Measurements from ENCODE around the gene RNF44. TPM values are rescaled to one million over a fixed set of nuclear protein-coding genes. Genes with fewer than 3 reads are reported as not detected.

The RNF44 gene
- total and polyA plus RNA-seq, 2 of the 13 experiments (the other 11 are each of a cell fraction or from before 2014, with no cell fraction given), result 9.2 to 16.8 TPM

GRCh38 chr5:176541338-176542134 is 4.3 kb upstream of the RNF44 start:
- Histone ChIP-seq H3K9me3 (ENCODE audit: low read length) (no peaks in the 10 kb centered on the region), H3K4me3 (replicated peaks in 1 of 3; ENCODE audit: insufficient read depth in 1 of 3, low read depth in 2 of 3, low read length in 3 of 3) (peak overlapping the region in 2 of 3 experiments; percentile 67 to 77; a peak in 4 of 6 replicates), H3K9ac (ENCODE audit: insufficient read depth, low read depth, low read length) (peak overlapping the region; percentile 74), H3K27ac (ENCODE audit: extremely low read length, insufficient read depth, low read length) (peak overlapping the region; percentile 13), H3K4me1 (ENCODE audit: insufficient read depth, low read length) (peaks cover 71% of the 10 kb centered on the region), H3K27me3 (ENCODE audit: control insufficient read depth in 1 of 2, insufficient read depth in 2 of 2, low read length in 2 of 2) (no peaks in the 10 kb centered on the region; a peak in 1 of 5 replicates), H4K20me1 (ENCODE audit: insufficient read depth, low read length) (no peaks in the 10 kb centered on the region), H3K36me3 (replicated peaks in 1 of 2; ENCODE audit: control insufficient read depth in 1 of 2, insufficient read depth in 2 of 2, low read length in 2 of 2) (no peaks in the 10 kb centered on the region), H3K79me2 (ENCODE audit: insufficient read depth, low read length) (peaks cover under 1% of the 10 kb centered on the region), H2AFZ (ENCODE audit: low read length) (peak overlapping the region; percentile 37), H3K4me2 (ENCODE audit: low read depth, low read length) (peak overlapping the region; percentile 93)
- intact Hi-C loops (cut with micrococcal nuclease; ENCODE audit: unreplicated experiment) (no loop called here), in situ Hi-C loops (cut with HindIII; ENCODE audit: extremely low pct_ligation_motif_present, low pct_unique_long_range_greater_than_20kb) (loop anchor here (25.0 kb wide), 1 partner anchor 821 kb away; the partner anchor contains the start of genes LMAN2 and RGS14)
- DNase-seq (ENCODE audit: low spot score), result peak; percentile 65
- POLR2A ChIA-PET, result interaction anchor here (0.6 kb wide), 1 partner anchor 102 kb away, joined by 3 read pairs; no protein-coding TSS in a partner anchor
- ATAC-seq, result peak; percentile 13
- 30% methylated on average over 7 of the region's 12 CpGs for WGBS (ENCODE audit: low lambda C conversion rate)
- no TSS peak for BruUV-seq (replicated peaks)
- CTCF ChIA-PET (ENCODE audit: low intra/inter-chr PET ratio, low total read pairs), result no interaction called here
- peak; percentile 39 for FAIRE-seq
- TF ChIP-seq, protein P1, sequence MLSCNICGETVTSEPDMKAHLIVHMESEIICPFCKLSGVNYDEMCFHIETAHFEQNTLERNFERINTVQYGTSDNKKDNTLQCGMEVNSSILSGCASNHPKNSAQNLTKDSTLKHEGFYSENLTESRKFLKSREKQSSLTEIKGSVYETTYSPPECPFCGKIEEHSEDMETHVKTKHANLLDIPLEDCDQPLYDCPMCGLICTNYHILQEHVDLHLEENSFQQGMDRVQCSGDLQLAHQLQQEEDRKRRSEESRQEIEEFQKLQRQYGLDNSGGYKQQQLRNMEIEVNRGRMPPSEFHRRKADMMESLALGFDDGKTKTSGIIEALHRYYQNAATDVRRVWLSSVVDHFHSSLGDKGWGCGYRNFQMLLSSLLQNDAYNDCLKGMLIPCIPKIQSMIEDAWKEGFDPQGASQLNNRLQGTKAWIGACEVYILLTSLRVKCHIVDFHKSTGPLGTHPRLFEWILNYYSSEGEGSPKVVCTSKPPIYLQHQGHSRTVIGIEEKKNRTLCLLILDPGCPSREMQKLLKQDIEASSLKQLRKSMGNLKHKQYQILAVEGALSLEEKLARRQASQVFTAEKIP (CRISPR knock-in tag; IDR thresholded peaks at IDR 0.05; ENCODE audit: borderline replicate concordance), result no peak
- TF ChIP-seq ZNF781 (CRISPR knock-in tag; IDR thresholded peaks at IDR 0.05; ENCODE audit: borderline replicate concordance, not compliant biosample characterization) (no peak), SP1 (IDR thresholded peaks at IDR 0.05) (no peak), SP1 (CRISPR knock-in tag; IDR thresholded peaks at IDR 0.05) (0 out of 2 replicates have a peak, but pooled peaks have one; percentile 32), ZNF563 (CRISPR knock-in tag; IDR thresholded peaks at IDR 0.05) (peak; percentile 59; the same call in 1 of the 2 replicates), ELF3 (CRISPR knock-in tag; IDR thresholded peaks at IDR 0.05) (0 out of 2 replicates have a peak, but pooled peaks have one; percentile 43), TBX2 (CRISPR knock-in tag; IDR thresholded peaks at IDR 0.05; ENCODE audit: borderline replicate concordance) (0 out of 2 replicates have a peak, but pooled peaks have one; percentile 7), ZNF256 (CRISPR knock-in tag; conservative IDR thresholded peaks at IDR 0.05) (0 out of 2 replicates have a peak, but pooled peaks have one; percentile 35), GABPB1 (CRISPR knock-in tag; IDR thresholded peaks at IDR 0.05) (peak; percentile 36; the same call in 1 of the 2 replicates), NFKB2 (CRISPR knock-in tag; IDR thresholded peaks at IDR 0.05; ENCODE audit: borderline replicate concordance) (peak; percentile 75; the same call in 1 of the 2 replicates), ZNF777 (CRISPR knock-in tag; IDR thresholded peaks at IDR 0.05) (0 out of 2 replicates have a peak, but pooled peaks have one; percentile 57), RNF2 (conservative IDR thresholded peaks at IDR 0.05; ENCODE audit: low read depth) (no peak), KDM2A (CRISPR knock-in tag; IDR thresholded peaks at IDR 0.05; ENCODE audit: borderline replicate concordance, low read depth) (0 out of 2 replicates have a peak, but pooled peaks have one; percentile 33), HOXD1 (CRISPR knock-in tag; IDR thresholded peaks at IDR 0.05) (0 out of 2 replicates have a peak, but pooled peaks have one; percentile 50), SALL1 (CRISPR knock-in tag; IDR thresholded peaks at IDR 0.05) (0 out of 2 replicates have a peak, but pooled peaks have one; percentile 9), XRCC5 (optimal IDR thresholded peaks at IDR 0.05; ENCODE audit: low read length) (peak; percentile 9), PAWR (CRISPR knock-in tag; IDR thresholded peaks at IDR 0.05; ENCODE audit: borderline replicate concordance) (no peak)
- TF ChIP-seq, protein P2, sequence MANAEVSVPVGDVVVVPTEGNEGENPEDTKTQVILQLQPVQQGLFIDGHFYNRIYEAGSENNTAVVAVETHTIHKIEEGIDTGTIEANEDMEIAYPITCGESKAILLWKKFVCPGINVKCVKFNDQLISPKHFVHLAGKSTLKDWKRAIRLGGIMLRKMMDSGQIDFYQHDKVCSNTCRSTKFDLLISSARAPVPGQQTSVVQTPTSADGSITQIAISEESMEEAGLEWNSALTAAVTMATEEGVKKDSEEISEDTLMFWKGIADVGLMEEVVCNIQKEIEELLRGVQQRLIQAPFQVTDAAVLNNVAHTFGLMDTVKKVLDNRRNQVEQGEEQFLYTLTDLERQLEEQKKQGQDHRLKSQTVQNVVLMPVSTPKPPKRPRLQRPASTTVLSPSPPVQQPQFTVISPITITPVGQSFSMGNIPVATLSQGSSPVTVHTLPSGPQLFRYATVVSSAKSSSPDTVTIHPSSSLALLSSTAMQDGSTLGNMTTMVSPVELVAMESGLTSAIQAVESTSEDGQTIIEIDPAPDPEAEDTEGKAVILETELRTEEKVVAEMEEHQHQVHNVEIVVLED (CRISPR knock-in tag; IDR thresholded peaks at IDR 0.05; ENCODE audit: borderline replicate concordance), result peak; percentile 28; the same call in 1 of the 2 replicates
- TF ChIP-seq, protein P3, sequence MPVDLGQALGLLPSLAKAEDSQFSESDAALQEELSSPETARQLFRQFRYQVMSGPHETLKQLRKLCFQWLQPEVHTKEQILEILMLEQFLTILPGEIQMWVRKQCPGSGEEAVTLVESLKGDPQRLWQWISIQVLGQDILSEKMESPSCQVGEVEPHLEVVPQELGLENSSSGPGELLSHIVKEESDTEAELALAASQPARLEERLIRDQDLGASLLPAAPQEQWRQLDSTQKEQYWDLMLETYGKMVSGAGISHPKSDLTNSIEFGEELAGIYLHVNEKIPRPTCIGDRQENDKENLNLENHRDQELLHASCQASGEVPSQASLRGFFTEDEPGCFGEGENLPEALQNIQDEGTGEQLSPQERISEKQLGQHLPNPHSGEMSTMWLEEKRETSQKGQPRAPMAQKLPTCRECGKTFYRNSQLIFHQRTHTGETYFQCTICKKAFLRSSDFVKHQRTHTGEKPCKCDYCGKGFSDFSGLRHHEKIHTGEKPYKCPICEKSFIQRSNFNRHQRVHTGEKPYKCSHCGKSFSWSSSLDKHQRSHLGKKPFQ (CRISPR knock-in tag; IDR thresholded peaks at IDR 0.05; ENCODE audit: insufficient replicate concordance), result peak; percentile 97

Measured in HepG2 (cell line).